IMR-90 (cell line): ENCODE measurements around the gene NPAS2. TPM values are rescaled to one million over a fixed set of nuclear protein-coding genes. Genes with fewer than 3 reads are reported as not detected.
A peak's percentile ranks its signal among the peaks of the same experiment; 100 is the strongest.

ENCODE experiments used
- ATAC-seq: fragments of 200-7000 bp; cut with Tn5 transposase; 2 replicates; pipeline ENCODE4 v1.9.1; 2020; ENCODE audit warnings: low read depth, mild to moderate bottlenecking, moderate library complexity
- BruUV-seq: library from RNA; stranded (reverse); fragments of 400-500 nt; replicated peaks from 2 replicates; lab custom pipeline; 2021; lab: Mats Ljungman, UMichigan
- CTCF ChIA-PET: fragments of 300-600 bp; formaldehyde crosslinking; extraction: SDS; loops from one replicate; lab custom pipeline; 2021; ENCODE audit warnings: antibody characterized with exemption; lab: Yijun Ruan, JAX
- POLR2A ChIA-PET: fragments of 300-600 bp; sonication (Branson Sonifier 250); formaldehyde crosslinking; loops from one replicate; lab custom pipeline; 2022; ENCODE audit warnings: antibody characterized with exemption; ENCODE audit not compliant: unreplicated experiment; lab: Charles Lee
- DNase-seq: peaks from one replicate; pipeline ENCODE4 v3.0.0; 2013
- H2AFZ ChIP-seq: replicated peaks from 2 replicates; pipeline ENCODE3; 2013; ENCODE audit warnings: low read length, mild to moderate bottlenecking; ENCODE audit not compliant: poor library complexity
- H2AK5ac ChIP-seq: 2 replicates; pipeline ENCODE4 v1.6.1; 2013; ENCODE audit warnings: low read depth, low read length, inconsistent platforms
- H2AK9ac ChIP-seq: replicated peaks from 2 replicates; pipeline ENCODE3; 2013; ENCODE audit warnings: mild to moderate bottlenecking, low read depth, low read length, moderate library complexity; ENCODE audit not compliant: poor library complexity
- H2BK120ac ChIP-seq: 2 replicates; pipeline ENCODE4 v1.6.1; 2013; ENCODE audit warnings: low read depth, low read length, inconsistent platforms
- H2BK15ac ChIP-seq: 3 replicates; pipeline ENCODE4 v1.6.1; 2013; ENCODE audit warnings: low read depth, low read length, inconsistent platforms
- H2BK20ac ChIP-seq: 2 replicates; pipeline ENCODE4 v1.6.1; 2013; ENCODE audit warnings: low read depth, mild to moderate bottlenecking, inconsistent platforms, low read length, moderate library complexity
- H2BK5ac ChIP-seq: 2 replicates; pipeline ENCODE4 v1.6.1; 2013; ENCODE audit warnings: mild to moderate bottlenecking, low read depth, low read length, inconsistent platforms; ENCODE audit not compliant: poor library complexity, severe bottlenecking
- H3K14ac ChIP-seq: replicated peaks from 2 replicates; pipeline ENCODE4 v1.6.1; 2013; ENCODE audit warnings: low read depth, low read length, inconsistent platforms
- H3K18ac ChIP-seq: 2 replicates; pipeline ENCODE4 v1.6.1; 2013; ENCODE audit warnings: low read depth, low read length, control low read depth
- H3K23ac ChIP-seq: 2 replicates; pipeline ENCODE4 v1.6.1; 2013; ENCODE audit warnings: low read depth, low read length, inconsistent platforms
- H3K27ac ChIP-seq: 2 replicates; pipeline ENCODE4 v1.5.1; 2013; ENCODE audit warnings: mild to moderate bottlenecking, control low read depth, low read length; ENCODE audit not compliant: insufficient read depth
- H3K27me3 ChIP-seq: 2 replicates; pipeline ENCODE4 v1.6.1; 2013; ENCODE audit warnings: low read length; ENCODE audit not compliant: control insufficient read depth, insufficient read depth
- H3K36me3 ChIP-seq: 2 replicates; pipeline ENCODE4 v1.6.1; 2013; ENCODE audit warnings: low read length, mixed read lengths; ENCODE audit not compliant: control insufficient read depth, insufficient read depth
- H3K4ac ChIP-seq: 2 replicates; pipeline ENCODE4 v1.6.1; 2013; ENCODE audit warnings: low read depth, low read length, inconsistent platforms
- H3K4me1 ChIP-seq: 2 replicates; pipeline ENCODE4 v1.6.1; 2013; ENCODE audit warnings: low read length, mixed read lengths; ENCODE audit not compliant: control insufficient read depth, insufficient read depth
- H3K4me2 ChIP-seq: 2 replicates; pipeline ENCODE4 v1.6.1; 2013; ENCODE audit warnings: low read depth, mild to moderate bottlenecking, control low read depth, low read length, moderate library complexity
- H3K4me3 ChIP-seq: 2 replicates; pipeline ENCODE4 v1.5.1; 2013; ENCODE audit warnings: low read depth, mild to moderate bottlenecking, control low read depth, low read length, moderate library complexity; ENCODE audit not compliant: insufficient read depth
- H3K56ac ChIP-seq: 2 replicates; pipeline ENCODE4 v1.6.1; 2013; ENCODE audit warnings: low read length, inconsistent platforms; ENCODE audit not compliant: insufficient read depth; ENCODE audit errors: extremely low read depth
- H3K79me1 ChIP-seq, 2 experiments: 2 replicates each; pipeline ENCODE4 v1.6.1; 2013; ENCODE audit warnings: low read length in 2 of 2, inconsistent platforms in 1 of 2, low read depth in 1 of 2
- H3K9ac ChIP-seq: 2 replicates; pipeline ENCODE4 v1.6.1; 2013; ENCODE audit warnings: low read depth, low read length, control low read depth
- H3K9me1 ChIP-seq: 2 replicates; pipeline ENCODE4 v1.6.1; 2013; ENCODE audit warnings: low read length, inconsistent platforms; ENCODE audit not compliant: insufficient read depth
- H3K9me3 ChIP-seq: 2 replicates; pipeline ENCODE4 v1.6.1; 2013; ENCODE audit warnings: low read length; ENCODE audit not compliant: control insufficient read depth, insufficient read depth
- H4K20me1 ChIP-seq: 2 replicates; pipeline ENCODE4 v1.6.1; 2013; ENCODE audit warnings: low read length, inconsistent platforms; ENCODE audit not compliant: insufficient read depth
- H4K5ac ChIP-seq: 2 replicates; pipeline ENCODE4 v1.6.1; 2013; ENCODE audit warnings: mild to moderate bottlenecking, low read depth, low read length, control low read depth
- H4K8ac ChIP-seq, 2 experiments: 2 replicates each; pipeline ENCODE4 v1.6.1; 2013; ENCODE audit warnings: low read depth in 2 of 2, low read length in 2 of 2, control low read depth in 1 of 2, inconsistent platforms in 1 of 2
- H4K91ac ChIP-seq: 2 replicates; pipeline ENCODE4 v1.6.1; 2013; ENCODE audit warnings: low read depth, low read length, inconsistent platforms; ENCODE audit not compliant: insufficient read depth
- BHLHE40 ChIP-seq: fragments of 150-350 bp; IDR thresholded peaks from 2 replicates; pipeline ENCODE4 v1.6.1; 2016; ENCODE audit warnings: mild to moderate bottlenecking, low read depth, low read length
- CEBPB ChIP-seq: IDR thresholded peaks from 2 replicates; pipeline ENCODE4 v1.6.1; 2012; ENCODE audit warnings: low read depth, low read length, improper control_type of control experiment
- CHD1 ChIP-seq: IDR thresholded peaks from 2 replicates; pipeline ENCODE4 v1.6.1; 2012; ENCODE audit warnings: low read depth, low read length, improper control_type of control experiment
- FOS ChIP-seq: fragments of 150-350 bp; IDR thresholded peaks from 2 replicates; pipeline ENCODE4 v1.6.1; 2016; ENCODE audit warnings: low read depth, low read length
- MAFK ChIP-seq: IDR thresholded peaks from 2 replicates; pipeline ENCODE4 v1.6.1; 2012; ENCODE audit warnings: low read depth, low read length, improper control_type of control experiment
- MAZ ChIP-seq: IDR thresholded peaks from 2 replicates; pipeline ENCODE4 v1.6.1; 2012; ENCODE audit warnings: low read depth, mild to moderate bottlenecking, low read length, improper control_type of control experiment, moderate library complexity, borderline replicate concordance
- MXI1 ChIP-seq: IDR thresholded peaks from 2 replicates; pipeline ENCODE4 v1.6.1; 2012; ENCODE audit warnings: low read depth, mild to moderate bottlenecking, low read length, moderate library complexity, borderline replicate concordance
- NFE2L2 ChIP-seq: fragments of 150-350 bp; IDR thresholded peaks from 2 replicates; pipeline ENCODE4 v1.6.1; 2016; ENCODE audit warnings: low read depth, mild to moderate bottlenecking, low read length
- POLR2A ChIP-seq: IDR thresholded peaks from 2 replicates; pipeline ENCODE4 v1.6.1; 2012; ENCODE audit warnings: mild to moderate bottlenecking, low read depth, low read length
- RAD21 ChIP-seq: IDR thresholded peaks from 2 replicates; pipeline ENCODE4 v1.6.1; 2012; ENCODE audit warnings: low read length, improper control_type of control experiment
- RCOR1 ChIP-seq: IDR thresholded peaks from 2 replicates; pipeline ENCODE4 v1.6.1; 2012; ENCODE audit warnings: mild to moderate bottlenecking, low read length, improper control_type of control experiment; ENCODE audit not compliant: insufficient replicate concordance
- RFX5 ChIP-seq: IDR thresholded peaks from 2 replicates; pipeline ENCODE4 v1.8.0; 2012; ENCODE audit warnings: low read depth, mild to moderate bottlenecking, low read length, moderate library complexity
- SMC3 ChIP-seq: fragments of 150-350 bp; IDR thresholded peaks from 2 replicates; pipeline ENCODE4 v1.6.1; 2016; ENCODE audit warnings: low read depth, mild to moderate bottlenecking, antibody characterized with exemption, low read length, moderate library complexity
- USF2 ChIP-seq: fragments of 150-350 bp; IDR thresholded peaks from 2 replicates; pipeline ENCODE4 v1.6.1; 2017; ENCODE audit warnings: mild to moderate bottlenecking, antibody characterized with exemption, low read length, low read depth
- WGBS, 2 experiments: methylation state at CpG; one replicate each; pipeline versions ENCODE4 v1.1.5 to v1.1.7; 2013; ENCODE audit warnings: missing lambda C conversion rate in 2 of 2; ENCODE audit not compliant: insufficient read length in 1 of 2; ENCODE audit errors: extremely low coverage in 2 of 2; 5-methylcytosine and 5-hydroxymethylcytosine counted together
- dilution Hi-C: fragments of 300-500 bp; cut with HindIII; formaldehyde crosslinking; loops from one replicate; pipeline ENCODE4 v1.14.3; 2018; ENCODE audit warnings: low sequenced_read_pairs; ENCODE audit not compliant: unreplicated experiment
- in situ Hi-C: fragments of 300-500 bp; cut with MboI; formaldehyde crosslinking; loops from 3 replicates; pipeline ENCODE4 v1.14.3; 2019; ENCODE audit warnings: low sequenced_read_pairs, inconsistent platforms, mixed read lengths
- intact Hi-C: fragments of 100-400 bp; cut with micrococcal nuclease; formaldehyde crosslinking; loops from 2 replicates; pipeline ENCODE4 v1.10.0; 2022
- polyA plus RNA-seq, 3 experiments: library from polyadenylated mRNA; depleted of rRNA; stranded (reverse); fragments of >200 nt; gene quantifications; 2 replicates each; pipeline ENCODE4 v1.2.3, GENCODE V29; 2012; ENCODE audit warnings: low replicate concordance in 1 of 3
- total RNA-seq: library from RNA; depleted of rRNA; stranded (reverse); fragments of >200 nt; gene quantifications from 2 replicates; pipeline ENCODE4 v1.2.3, GENCODE V29; 2012
- TF ChIP-seq, protein P1 (sequence below): conservative IDR thresholded peaks from 2 replicates; pipeline ENCODE4 v1.5.1; 2012; ENCODE audit warnings: mild to moderate bottlenecking, low read depth, low read length, improper control_type of control experiment
- TF ChIP-seq, protein P2 (sequence below): fragments of 150-350 bp; IDR thresholded peaks from 2 replicates; pipeline ENCODE4 v1.6.1; 2016; ENCODE audit warnings: low read depth, mild to moderate bottlenecking, low read length, moderate library complexity, borderline replicate concordance

The NPAS2 gene
- total and polyA plus RNA-seq, 2 of the 4 experiments (the other 2 are of a cell fraction): 5.2 to 14.8 TPM

DNA sequence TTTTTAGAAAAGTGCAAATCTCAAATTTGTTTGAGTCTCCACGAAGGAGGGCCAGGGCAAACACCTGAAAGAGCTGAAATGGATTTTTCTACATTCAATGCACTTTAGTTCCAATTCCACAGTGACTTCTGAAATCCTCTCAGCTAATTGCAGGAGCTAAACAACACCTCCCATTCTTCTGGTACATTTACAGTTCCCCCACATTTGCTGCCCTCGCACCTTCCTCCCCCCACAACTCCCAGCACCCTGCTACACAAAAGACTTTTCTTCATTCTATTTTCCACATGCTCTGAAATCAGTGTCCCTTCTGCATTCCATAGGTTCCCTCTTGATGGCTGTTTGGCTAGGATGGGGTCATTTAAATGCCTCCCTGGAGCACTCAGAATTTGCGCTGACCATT lies 5.9 kb upstream of the NPAS2 start:
- Histone ChIP-seq H3K9me3 (no peaks in the 10 kb centered on the region), H2BK5ac (no peak overlapping the region), H2AK5ac (no peak overlapping the region), H3K9me1 (peaks cover 6% of the 10 kb centered on the region; the same call in 1 of the 2 replicates), H3K27ac (no peak overlapping the region), H2AFZ (no peak overlapping the region), H2AK9ac (no peak overlapping the region), H3K79me1 (no peaks in the 10 kb centered on the region), H3K14ac (peak overlapping the region; percentile 43; the same call in 1 of the 2 replicates), H3K4ac (peak overlapping the region; percentile 18; the same call in 1 of the 2 replicates), H4K5ac (no peak overlapping the region), H3K56ac (no peak overlapping the region), H3K27me3 (no peaks in the 10 kb centered on the region; the same call in 1 of the 2 replicates), H2BK20ac (0 out of 2 replicates have a peak overlapping the region, but pooled peaks have one; percentile 58), H3K9ac (no peak overlapping the region), H3K4me1 (no peaks in the 10 kb centered on the region; the same call in 1 of the 2 replicates), H3K4me3 (no peak overlapping the region), H3K4me2 (no peak overlapping the region), H3K23ac (peak overlapping the region; percentile 67; the same call in 1 of the 2 replicates), H3K36me3 (no peaks in the 10 kb centered on the region), H4K8ac (no peak overlapping the region), H4K20me1 (no peaks in the 10 kb centered on the region), H2BK15ac (no peak overlapping the region), H3K18ac (no peak overlapping the region), H4K91ac (no peak overlapping the region; the same call in 1 of the 2 replicates), H2BK120ac (0 out of 2 replicates have a peak overlapping the region, but pooled peaks have one; percentile 67)
- 100% methylated on average over 1 of the region's 3 CpGs; no CpG with 5 or more reads in 1 of the 2 experiments for WGBS, 2 experiments
- ATAC-seq (no peak), DNase-seq (no peak)
- in situ Hi-C loops: loop anchor here (5.0 to 25.0 kb wide), 2 partner anchors 82 to 202 kb away; no protein-coding TSS in a partner anchor
- dilution Hi-C loops: no loop called here
- no peak for TF ChIP-seq BHLHE40
- TF ChIP-seq USF2: no peak
- TF ChIP-seq, protein P1, sequence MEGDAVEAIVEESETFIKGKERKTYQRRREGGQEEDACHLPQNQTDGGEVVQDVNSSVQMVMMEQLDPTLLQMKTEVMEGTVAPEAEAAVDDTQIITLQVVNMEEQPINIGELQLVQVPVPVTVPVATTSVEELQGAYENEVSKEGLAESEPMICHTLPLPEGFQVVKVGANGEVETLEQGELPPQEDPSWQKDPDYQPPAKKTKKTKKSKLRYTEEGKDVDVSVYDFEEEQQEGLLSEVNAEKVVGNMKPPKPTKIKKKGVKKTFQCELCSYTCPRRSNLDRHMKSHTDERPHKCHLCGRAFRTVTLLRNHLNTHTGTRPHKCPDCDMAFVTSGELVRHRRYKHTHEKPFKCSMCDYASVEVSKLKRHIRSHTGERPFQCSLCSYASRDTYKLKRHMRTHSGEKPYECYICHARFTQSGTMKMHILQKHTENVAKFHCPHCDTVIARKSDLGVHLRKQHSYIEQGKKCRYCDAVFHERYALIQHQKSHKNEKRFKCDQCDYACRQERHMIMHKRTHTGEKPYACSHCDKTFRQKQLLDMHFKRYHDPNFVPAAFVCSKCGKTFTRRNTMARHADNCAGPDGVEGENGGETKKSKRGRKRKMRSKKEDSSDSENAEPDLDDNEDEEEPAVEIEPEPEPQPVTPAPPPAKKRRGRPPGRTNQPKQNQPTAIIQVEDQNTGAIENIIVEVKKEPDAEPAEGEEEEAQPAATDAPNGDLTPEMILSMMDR: no peak
- TF ChIP-seq FOS: no peak
- TF ChIP-seq, protein P2, sequence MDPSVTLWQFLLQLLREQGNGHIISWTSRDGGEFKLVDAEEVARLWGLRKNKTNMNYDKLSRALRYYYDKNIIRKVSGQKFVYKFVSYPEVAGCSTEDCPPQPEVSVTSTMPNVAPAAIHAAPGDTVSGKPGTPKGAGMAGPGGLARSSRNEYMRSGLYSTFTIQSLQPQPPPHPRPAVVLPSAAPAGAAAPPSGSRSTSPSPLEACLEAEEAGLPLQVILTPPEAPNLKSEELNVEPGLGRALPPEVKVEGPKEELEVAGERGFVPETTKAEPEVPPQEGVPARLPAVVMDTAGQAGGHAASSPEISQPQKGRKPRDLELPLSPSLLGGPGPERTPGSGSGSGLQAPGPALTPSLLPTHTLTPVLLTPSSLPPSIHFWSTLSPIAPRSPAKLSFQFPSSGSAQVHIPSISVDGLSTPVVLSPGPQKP: no peak
- TF ChIP-seq MAZ: no peak
- no peak for TF ChIP-seq MAFK
- TF ChIP-seq MXI1: no peak
- no peak for TF ChIP-seq RAD21
- TF ChIP-seq RCOR1: no peak
- no peak for TF ChIP-seq POLR2A
- TF ChIP-seq CEBPB: no peak
- no peak for TF ChIP-seq SMC3
- TF ChIP-seq CHD1: no peak
- TF ChIP-seq NFE2L2: no peak
- TF ChIP-seq RFX5: no peak
- ChIA-PET CTCF (no interaction called here), POLR2A (no interaction called here)
- intact Hi-C loops: no loop called here
- no TSS peak for BruUV-seq
